GM19438 (cell line): ENCODE data around the gene TRAPPC10.
"Not testable (repeated sequence)": the region's sequence is repeated elsewhere in the genome, so short reads cannot be mapped to it uniquely, and the experiment has no call there.

Experiments
- ATAC-seq: cut with Tn5 transposase; IDR thresholded peaks from one replicate; pipeline ENCODE4 v1.9.1; 2021; ENCODE audit warnings: low read depth; ENCODE audit not compliant: unreplicated experiment

The TRAPPC10 gene

GRCh38 chr21:44086636-44087425 is 74.7 kb downstream of the TRAPPC10 start:
- no peak for ATAC-seq

GRCh38 chr21:44087426-44088400 is 75.6 kb downstream of the TRAPPC10 start:
- ATAC-seq, result no peak

- no peak for ATAC-seq
These were observed 76.3 kb downstream of the TRAPPC10 start for GRCh38 chr21:44088401-44088780.

- no peak for ATAC-seq
These were observed 77.1 kb downstream of the TRAPPC10 start for GRCh38 chr21:44089001-44089911.

- ATAC-seq, result no peak
These were observed 78.2 kb downstream of the TRAPPC10 start for GRCh38 chr21:44090325-44090724.

- no peak for ATAC-seq
These were observed 80.1 kb downstream of the TRAPPC10 start for GRCh38 chr21:44092211-44092610.

GRCh38 chr21:44093761-44094160 is 81.7 kb downstream of the TRAPPC10 start:
- ATAC-seq, result no peak

GRCh38 chr21:44094832-44095231 is 82.7 kb downstream of the TRAPPC10 start:
- no peak for ATAC-seq

GRCh38 chr21:44098507-44098906 is 86.4 kb downstream of the TRAPPC10 start:
- ATAC-seq, result not testable (repeated sequence)

- ATAC-seq, result not testable (repeated sequence)
These were observed 86.9 kb downstream of the TRAPPC10 start for GRCh38 chr21:44098964-44099363.

GRCh38 chr21:44107026-44107501 is 95.0 kb downstream of the TRAPPC10 start, which contains the start of gene PWP2:
Gene PWP2, plus strand, starts transcription at chr21:44107399. Its CDS starts 18 bp downstream, at chr21:44107417.
- ATAC-seq, result peak; percentile 76

GRCh38 chr21:44107589-44107988 is 95.5 kb downstream of the TRAPPC10 start:
- peak; percentile 30 for ATAC-seq

GRCh38 chr21:44113702-44114371 is 101.7 kb downstream of the TRAPPC10 start:
- not testable (repeated sequence) for ATAC-seq

GRCh38 chr21:44122131-44122530 is 110.0 kb downstream of the TRAPPC10 start:
- ATAC-seq, result not testable (repeated sequence)

GRCh38 chr21:44127827-44128226 is 115.7 kb downstream of the TRAPPC10 start:
- ATAC-seq, result not testable (repeated sequence)

- ATAC-seq, result not testable (repeated sequence)
These were observed 121.6 kb downstream of the TRAPPC10 start for GRCh38 chr21:44133715-44134057.

GRCh38 chr21:44134732-44135131 is 122.6 kb downstream of the TRAPPC10 start:
- ATAC-seq, result not testable (repeated sequence)

- not testable (repeated sequence) for ATAC-seq
These were observed 125.9 kb downstream of the TRAPPC10 start for GRCh38 chr21:44138039-44138438.

GRCh38 chr21:44139787-44140551 is 127.9 kb downstream of the TRAPPC10 start:
- not testable (repeated sequence) for ATAC-seq
